Parathyroid adenoma (tissue), 2 donors: ENCODE results near the gene CAMKMT.

Experiments used
- H2AFZ ChIP-seq: fragments of 300-600 bp; sonication (generic); one replicate; pipeline ENCODE4 v1.7.0; 2017; ENCODE audit warnings: antibody characterized with exemption, mild to moderate bottlenecking
- H3K27ac ChIP-seq: fragments of 300-600 bp; sonication (generic); one replicate; pipeline ENCODE4 v1.7.0; 2017
- H3K27me3 ChIP-seq: fragments of 300-600 bp; sonication (generic); one replicate; pipeline ENCODE4 v1.7.0; 2017; ENCODE audit warnings: low read length; ENCODE audit not compliant: control insufficient read depth, insufficient read depth
- H3K36me3 ChIP-seq: fragments of 300-600 bp; sonication (generic); one replicate; pipeline ENCODE4 v1.7.0; 2017; ENCODE audit warnings: low read length; ENCODE audit not compliant: control insufficient read depth, insufficient read depth
- H3K4me1 ChIP-seq: fragments of 300-600 bp; sonication (generic); one replicate; pipeline ENCODE4 v1.7.0; 2017; ENCODE audit warnings: control low read depth
- H3K4me2 ChIP-seq: fragments of 300-600 bp; sonication (generic); one replicate; pipeline ENCODE4 v1.7.0; 2017; ENCODE audit warnings: low read length
- H3K4me3 ChIP-seq: fragments of 300-600 bp; sonication (generic); one replicate; pipeline ENCODE4 v1.7.0; 2017; ENCODE audit warnings: low read depth, low read length
- H3K79me2 ChIP-seq: fragments of 300-600 bp; sonication (generic); one replicate; pipeline ENCODE4 v1.7.0; 2017; ENCODE audit warnings: control low read depth
- H3K9ac ChIP-seq: fragments of 300-600 bp; sonication (generic); one replicate; pipeline ENCODE4 v1.7.0; 2017; ENCODE audit warnings: mild to moderate bottlenecking
- H3K9me3 ChIP-seq: fragments of 300-600 bp; sonication (generic); one replicate; pipeline ENCODE4 v1.7.0; 2017; ENCODE audit warnings: low read length; ENCODE audit not compliant: control insufficient read depth
- CTCF ChIP-seq: fragments of 300-600 bp; sonication (generic); IDR thresholded peaks from one replicate; pipeline ENCODE4 v1.7.0; 2017; ENCODE audit warnings: antibody characterized with exemption, mild to moderate bottlenecking
- donor health status: primary hyperparathyroidism.

CAMKMT gene

GRCh38 chr2:44347526-44347925 is 14.2 kb upstream of the CAMKMT start:
- no peak overlapping the region for H3K4me2 ChIP-seq

GRCh38 chr2:44348400-44348799 is 13.3 kb upstream of the CAMKMT start:
- Histone ChIP-seq H3K9me3 (no peaks in the 10 kb centered on the region), H3K4me3 (no peak overlapping the region), H3K36me3 (no peaks in the 10 kb centered on the region), H3K9ac (no peak overlapping the region), H3K27me3 (no peaks in the 10 kb centered on the region), H3K27ac (no peak overlapping the region), H3K79me2 (peaks cover 4% of the 10 kb centered on the region), H2AFZ (no peak overlapping the region), H3K4me2 (no peak overlapping the region), H3K4me1 (peaks cover 3% of the 10 kb centered on the region)
- TF ChIP-seq CTCF = no peak

More at GRCh38 chr2:44347526-44347925, 14.2 kb upstream of the CAMKMT start:
- H3K79me2 ChIP-seq = peaks cover 4% of the 10 kb centered on the region
- no peaks in the 10 kb centered on the region for H3K27me3 ChIP-seq
- H3K9me3 ChIP-seq = no peaks in the 10 kb centered on the region
- no peak overlapping the region for H3K4me3 ChIP-seq
- H2AFZ ChIP-seq = no peak overlapping the region
- H3K9ac ChIP-seq = no peak overlapping the region
- H3K36me3 ChIP-seq = no peaks in the 10 kb centered on the region
- peaks cover 3% of the 10 kb centered on the region for H3K4me1 ChIP-seq
- H3K27ac ChIP-seq = no peak overlapping the region
- TF ChIP-seq CTCF = no peak

GRCh38 chr2:44349506-44349905 is 12.2 kb upstream of the CAMKMT start:
- H3K4me1 ChIP-seq = peaks cover 3% of the 10 kb centered on the region
- no peak overlapping the region for H3K9ac ChIP-seq
- no peak overlapping the region for H3K27ac ChIP-seq
- no peak overlapping the region for H3K4me2 ChIP-seq
- no peaks in the 10 kb centered on the region for H3K9me3 ChIP-seq
- H2AFZ ChIP-seq = no peak overlapping the region
- TF ChIP-seq CTCF = no peak
- no peaks in the 10 kb centered on the region for H3K36me3 ChIP-seq
- no peaks in the 10 kb centered on the region for H3K27me3 ChIP-seq
- peaks cover 11% of the 10 kb centered on the region for H3K79me2 ChIP-seq
- H3K4me3 ChIP-seq = no peak overlapping the region

- Histone ChIP-seq H3K9ac (no peak overlapping the region), H3K27me3 (no peaks in the 10 kb centered on the region), H3K4me1 (peaks cover 3% of the 10 kb centered on the region), H3K79me2 (peaks cover 15% of the 10 kb centered on the region), H3K4me2 (no peak overlapping the region), H2AFZ (no peak overlapping the region), H3K9me3 (no peaks in the 10 kb centered on the region), H3K36me3 (no peaks in the 10 kb centered on the region), H3K4me3 (no peak overlapping the region), H3K27ac (no peak overlapping the region)
- TF ChIP-seq CTCF = no peak
Observed at GRCh38 chr2:44351088-44351487, 10.7 kb upstream of the CAMKMT start.

GRCh38 chr2:44351676-44352075 is 10.1 kb upstream of the CAMKMT start:
- Histone ChIP-seq H3K4me2 (no peak overlapping the region), H3K9me3 (no peaks in the 10 kb centered on the region), H3K4me1 (peaks cover 3% of the 10 kb centered on the region), H3K79me2 (peaks cover 15% of the 10 kb centered on the region), H3K36me3 (no peaks in the 10 kb centered on the region), H2AFZ (no peak overlapping the region), H3K9ac (no peak overlapping the region), H3K27ac (no peak overlapping the region), H3K4me3 (no peak overlapping the region), H3K27me3 (no peaks in the 10 kb centered on the region)
- no peak for TF ChIP-seq CTCF
